RWPE2 (cell line): Measurements from ENCODE around the gene KSR1.
"Not testable (repeated sequence)": the region's sequence is repeated elsewhere in the genome, so short reads cannot be mapped to it uniquely, and the experiment has no call there.

Source experiments
- ATAC-seq: fragments of 200-7000 bp; cut with Tn5 transposase; 3 replicates; pipeline ENCODE4 v1.9.1; 2021; ENCODE audit warnings: low read depth
- DNase-seq: peaks from one replicate; pipeline ENCODE4 v3.0.0-alpha.2; 2020; ENCODE audit warnings: low spot score
- H3K27ac ChIP-seq: fragments of 450-650 bp; 2 replicates; pipeline ENCODE4 v1.5.1; 2017; ENCODE audit warnings: mild to moderate bottlenecking; ENCODE audit not compliant: poor library complexity, severe bottlenecking
- H3K27me3 ChIP-seq: fragments of 250-450 bp; sonication (Bioruptor Pico); 2 replicates; pipeline ENCODE4 v1.5.1; 2021; ENCODE audit warnings: mild to moderate bottlenecking, moderate library complexity; ENCODE audit not compliant: insufficient read depth, poor library complexity, severe bottlenecking
- H3K36me3 ChIP-seq: fragments of 250-450 bp; sonication (Bioruptor Pico); 2 replicates; pipeline ENCODE4 v1.5.1; 2020; ENCODE audit warnings: low read depth, mild to moderate bottlenecking, moderate library complexity
- H3K4me1 ChIP-seq: fragments of 250-450 bp; sonication (Bioruptor Pico); 2 replicates; pipeline ENCODE4 v1.5.1; 2021; ENCODE audit warnings: mild to moderate bottlenecking, moderate library complexity; ENCODE audit not compliant: insufficient read depth, poor library complexity, severe bottlenecking
- H3K4me3 ChIP-seq: fragments of 250-450 bp; sonication (Bioruptor Pico); 2 replicates; pipeline ENCODE4 v1.5.1; 2021; ENCODE audit warnings: mild to moderate bottlenecking, moderate library complexity; ENCODE audit not compliant: severe bottlenecking
- H3K9me3 ChIP-seq: fragments of 250-450 bp; sonication (Bioruptor Pico); 2 replicates; pipeline ENCODE4 v1.5.1; 2021; ENCODE audit warnings: mild to moderate bottlenecking, moderate library complexity; ENCODE audit not compliant: severe bottlenecking
- TF ChIP-seq, protein P1 (sequence below): fragments of 450-650 bp; IDR thresholded peaks from one replicate; pipeline ENCODE4 v1.5.1; 2017; ENCODE audit warnings: mild to moderate bottlenecking, moderate library complexity; ENCODE audit not compliant: poor library complexity, severe bottlenecking

Gene KSR1

DNA sequence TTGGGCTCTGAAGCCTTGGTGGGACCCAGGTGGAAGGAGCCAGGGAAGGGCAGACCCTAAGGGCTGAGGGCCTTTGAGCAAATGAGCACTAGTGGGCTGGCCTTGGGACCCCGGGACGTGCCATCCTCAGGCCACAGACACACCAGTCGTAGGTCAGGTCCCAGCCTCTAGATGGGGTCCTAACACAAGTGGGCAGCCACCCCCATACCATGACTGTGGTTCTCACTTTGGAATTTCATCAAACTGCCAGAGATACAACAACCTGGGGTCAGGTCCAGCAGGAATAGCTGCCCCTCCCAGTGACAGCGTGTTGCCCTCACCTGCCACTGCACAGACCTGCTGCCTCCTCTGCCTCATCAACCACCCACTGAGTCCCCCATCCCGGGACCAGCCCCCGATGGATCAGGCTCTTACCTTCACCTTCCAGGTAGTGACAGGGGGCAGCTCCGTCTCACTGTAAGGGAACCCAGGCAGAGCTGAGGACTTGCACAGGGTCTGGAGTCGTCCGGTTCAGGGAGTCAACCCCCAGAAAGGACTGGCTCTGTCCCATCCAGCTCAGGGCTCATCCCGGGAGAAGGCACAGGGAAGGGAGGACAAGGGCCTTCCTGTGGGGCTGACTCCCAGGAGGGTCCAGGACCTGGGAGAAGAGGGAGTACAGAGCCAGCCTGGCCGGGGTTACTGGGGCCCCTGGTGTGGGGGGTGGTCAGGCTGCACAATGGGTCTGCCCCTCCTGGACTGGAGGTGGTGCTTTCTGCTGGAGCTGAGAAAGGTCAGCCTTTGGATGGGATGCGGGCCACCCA lies 214.7 kb downstream of the KSR1 start:
- Histone ChIP-seq H3K9me3 (no peaks in the 10 kb centered on the region), H3K27me3 (no peaks in the 10 kb centered on the region), H3K36me3 (no peaks in the 10 kb centered on the region), H3K4me1 (no peaks in the 10 kb centered on the region), H3K4me3 (no peak overlapping the region), H3K27ac (no peak overlapping the region)
- no peak for ATAC-seq
- DNase-seq, result no peak
- TF ChIP-seq, protein P1, sequence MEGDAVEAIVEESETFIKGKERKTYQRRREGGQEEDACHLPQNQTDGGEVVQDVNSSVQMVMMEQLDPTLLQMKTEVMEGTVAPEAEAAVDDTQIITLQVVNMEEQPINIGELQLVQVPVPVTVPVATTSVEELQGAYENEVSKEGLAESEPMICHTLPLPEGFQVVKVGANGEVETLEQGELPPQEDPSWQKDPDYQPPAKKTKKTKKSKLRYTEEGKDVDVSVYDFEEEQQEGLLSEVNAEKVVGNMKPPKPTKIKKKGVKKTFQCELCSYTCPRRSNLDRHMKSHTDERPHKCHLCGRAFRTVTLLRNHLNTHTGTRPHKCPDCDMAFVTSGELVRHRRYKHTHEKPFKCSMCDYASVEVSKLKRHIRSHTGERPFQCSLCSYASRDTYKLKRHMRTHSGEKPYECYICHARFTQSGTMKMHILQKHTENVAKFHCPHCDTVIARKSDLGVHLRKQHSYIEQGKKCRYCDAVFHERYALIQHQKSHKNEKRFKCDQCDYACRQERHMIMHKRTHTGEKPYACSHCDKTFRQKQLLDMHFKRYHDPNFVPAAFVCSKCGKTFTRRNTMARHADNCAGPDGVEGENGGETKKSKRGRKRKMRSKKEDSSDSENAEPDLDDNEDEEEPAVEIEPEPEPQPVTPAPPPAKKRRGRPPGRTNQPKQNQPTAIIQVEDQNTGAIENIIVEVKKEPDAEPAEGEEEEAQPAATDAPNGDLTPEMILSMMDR, result no peak

DNA sequence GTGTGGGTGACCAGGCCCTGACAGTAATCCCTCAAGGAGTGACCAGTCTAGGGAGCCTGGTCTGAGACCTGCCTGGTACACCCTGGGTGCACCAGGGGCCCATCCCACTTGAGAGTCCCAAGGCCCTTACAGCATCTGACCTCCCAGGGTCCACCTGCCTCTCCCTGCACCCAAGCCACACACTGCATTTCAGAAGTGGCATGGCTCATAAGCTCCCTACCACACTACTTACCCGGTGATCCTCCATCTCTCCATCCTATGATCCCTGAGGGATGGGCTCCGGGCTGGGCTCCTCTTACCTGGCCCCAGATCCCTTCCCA lies 215.3 kb downstream of the KSR1 start:
- Histone ChIP-seq H3K4me3 (no peak overlapping the region), H3K9me3 (no peaks in the 10 kb centered on the region), H3K4me1 (no peaks in the 10 kb centered on the region), H3K27me3 (no peaks in the 10 kb centered on the region), H3K27ac (no peak overlapping the region), H3K36me3 (no peaks in the 10 kb centered on the region)
- TF ChIP-seq, protein P1, result no peak
- no peak for ATAC-seq
- DNase-seq, result no peak

DNA sequence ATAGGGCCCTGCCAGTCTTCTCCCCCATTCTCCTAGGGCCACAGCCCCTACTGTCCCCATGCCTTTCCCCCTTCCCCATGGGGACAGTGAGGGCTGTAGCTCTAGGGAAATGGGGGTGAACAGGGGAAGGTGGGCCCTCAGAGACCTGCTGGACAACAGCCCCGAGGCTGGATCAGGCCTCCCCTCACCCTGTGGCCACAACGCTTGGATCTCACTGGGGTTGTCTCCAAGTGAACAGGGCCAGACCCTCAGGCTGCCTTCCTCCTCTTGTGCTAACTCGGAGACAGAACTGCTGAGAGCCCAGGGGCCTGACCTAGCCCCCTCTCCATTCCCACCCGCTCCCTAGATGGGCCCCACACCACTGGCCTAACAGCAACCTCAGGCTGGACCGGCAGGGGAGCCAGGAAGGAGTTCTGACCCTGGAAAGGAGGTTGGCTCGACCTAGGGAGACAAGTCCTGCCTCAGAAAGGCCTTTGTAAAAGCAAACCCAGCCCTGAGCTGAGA lies 215.8 kb downstream of the KSR1 start:
- not testable (repeated sequence) for H3K9me3 ChIP-seq, ATAC-seq, H3K4me1 ChIP-seq, H3K27me3 ChIP-seq, H3K4me3 ChIP-seq, H3K27ac ChIP-seq, H3K36me3 ChIP-seq, DNase-seq

DNA sequence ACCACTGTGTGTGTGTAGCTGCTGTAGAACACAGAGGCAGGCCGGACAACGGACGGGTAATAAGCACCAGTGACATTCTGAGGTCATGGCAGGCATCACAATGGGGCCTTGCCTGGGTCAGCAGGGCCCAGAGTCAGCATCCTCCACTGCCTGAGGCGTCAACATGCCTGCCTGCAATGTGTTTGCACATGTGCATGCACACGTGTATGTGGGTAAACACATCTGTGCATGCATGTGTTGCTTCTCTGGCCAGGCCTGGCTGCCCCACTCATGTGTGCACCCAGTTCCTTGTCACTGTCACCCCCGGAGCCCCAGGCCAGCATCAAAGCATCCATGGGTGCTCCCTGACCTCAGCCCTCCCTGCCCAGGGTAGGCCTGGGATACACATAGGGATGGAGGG lies 218.1 kb downstream of the KSR1 start:
- Histone ChIP-seq H3K4me3 (no peak overlapping the region), H3K4me1 (no peaks in the 10 kb centered on the region), H3K27me3 (no peaks in the 10 kb centered on the region), H3K27ac (no peak overlapping the region), H3K36me3 (no peaks in the 10 kb centered on the region), H3K9me3 (no peaks in the 10 kb centered on the region)
- no peak for DNase-seq
- ATAC-seq, result no peak
- TF ChIP-seq, protein P1, result no peak
